B cell (primary cell): ENCODE measurements around the gene ABCC5. TPM values are rescaled to one million over a fixed set of nuclear protein-coding genes. Genes with fewer than 3 reads are reported as not detected.

ENCODE experiments used
- ATAC-seq: fragments of 200-7000 bp; cut with Tn5 transposase; one replicate; pipeline ENCODE4 v1.10.0; 2021; ENCODE audit warnings: low read depth, mild to moderate bottlenecking, moderate number of reproducible peaks, moderate library complexity
- CTCF ChIA-PET: fragments of 350-600 bp; sonication (Branson Sonifier 250); formaldehyde crosslinking; loops from one replicate; lab custom pipeline; 2021; ENCODE audit warnings: antibody characterized with exemption, inconsistent platforms; lab: Charles Lee
- POLR2A ChIA-PET: fragments of 350-600 bp; sonication (Branson Sonifier 250); formaldehyde crosslinking; loops from one replicate; lab custom pipeline; 2021; ENCODE audit warnings: antibody characterized with exemption; lab: Charles Lee
- DNase-seq: peaks from one replicate; pipeline ENCODE4 v3.0.0; 2013
- H2AFZ ChIP-seq: 2 replicates; pipeline ENCODE4 v1.6.1; 2012; ENCODE audit warnings: mild to moderate bottlenecking, low read depth, low read length; ENCODE audit not compliant: insufficient read depth, poor library complexity, severe bottlenecking
- H3K27ac ChIP-seq, 2 donors: 1 replicate in 1 of 2; 2 replicates in 1 of 2; pipeline ENCODE4 v1.5.1; 2012 to 2013; ENCODE audit warnings: low read length in 2 of 2, mild to moderate bottlenecking in 2 of 2, moderate library complexity in 1 of 2
- H3K27me3 ChIP-seq, 4 experiments: fragments of 200-600 bp in 1 of 4; sonication (generic) in 1 of 4; replicated peaks in 1 of 4; 1 replicate in 2 of 4; 2 replicates in 2 of 4; pipeline versions ENCODE4 v1.6.1 to v1.7.0; 2013 to 2016; ENCODE audit warnings: low read length in 3 of 4, mild to moderate bottlenecking in 2 of 4, mixed read lengths in 1 of 4, moderate library complexity in 1 of 4; ENCODE audit not compliant: insufficient read depth in 4 of 4, control insufficient read depth in 3 of 4; ENCODE audit errors: control extremely low read depth in 1 of 4
- H3K36me3 ChIP-seq, 2 experiments: replicated peaks in 1 of 2; 1 replicate in 1 of 2; 2 replicates in 1 of 2; pipeline versions ENCODE4 v1.6.1 to v1.7.1; 2013; ENCODE audit warnings: low read length in 1 of 2; ENCODE audit not compliant: insufficient read depth in 2 of 2, control insufficient read depth in 1 of 2; ENCODE audit errors: control extremely low read depth in 1 of 2, extremely low read depth in 1 of 2
- H3K4me1 ChIP-seq, 2 donors: fragments of 200-600 bp in 1 of 2; sonication (generic) in 1 of 2; 1 replicate in 1 of 2; 2 replicates in 1 of 2; pipeline versions ENCODE4 v1.5.1 to v1.6.1; 2013 to 2017; ENCODE audit warnings: low read length in 2 of 2; ENCODE audit not compliant: control insufficient read depth in 2 of 2, insufficient read depth in 2 of 2
- H3K4me2 ChIP-seq: replicated peaks from 2 replicates; pipeline ENCODE3; 2012; ENCODE audit warnings: mild to moderate bottlenecking, low read depth, low read length; ENCODE audit not compliant: poor library complexity, severe bottlenecking
- H3K4me3 ChIP-seq, 5 experiments: fragments of 200-600 bp in 1 of 5; sonication (generic) in 1 of 5; 1 replicate in 3 of 5; 2 replicates in 2 of 5; pipeline versions ENCODE4 v1.5.1 to v1.7.0; 2011 to 2016; ENCODE audit warnings: low read length in 4 of 5, mild to moderate bottlenecking in 4 of 5, low read depth in 2 of 5, control low read depth in 1 of 5, moderate library complexity in 1 of 5; ENCODE audit not compliant: insufficient read depth in 1 of 5; ENCODE audit errors: control extremely low read depth in 1 of 5, extremely low read depth in 1 of 5
- H3K79me2 ChIP-seq: fragments of 200-600 bp; sonication (generic); one replicate; pipeline ENCODE4 v1.6.0; 2016; ENCODE audit warnings: low read length; ENCODE audit not compliant: control insufficient read depth, insufficient read depth
- H3K9ac ChIP-seq: fragments of 200-600 bp; sonication (generic); 2 replicates; pipeline ENCODE4 v1.6.1; 2017; ENCODE audit warnings: mild to moderate bottlenecking, low read length, moderate library complexity
- H3K9me3 ChIP-seq, 3 donors: one replicate each; pipeline versions ENCODE4 v1.6.1 to v1.7.1; 2013; ENCODE audit warnings: low read length in 2 of 3; ENCODE audit not compliant: control insufficient read depth in 2 of 3, insufficient read depth in 1 of 3; ENCODE audit errors: control extremely low read depth in 1 of 3
- H4K20me1 ChIP-seq: 2 replicates; pipeline ENCODE4 v1.6.0; 2012; ENCODE audit warnings: mild to moderate bottlenecking, low read length; ENCODE audit not compliant: insufficient read depth, control insufficient read depth, poor library complexity, severe bottlenecking
- H3K27ac Mint-ChIP-seq: one replicate; pipeline ENCODE4 v1.8.0; 2021; ENCODE audit warnings: mixed read lengths
- H3K27me3 Mint-ChIP-seq: one replicate; pipeline ENCODE4 v1.8.0; 2021; ENCODE audit warnings: mixed read lengths
- H3K4me1 Mint-ChIP-seq: one replicate; pipeline ENCODE4 v1.8.0; 2021; ENCODE audit warnings: mixed read lengths
- H3K4me3 Mint-ChIP-seq: one replicate; pipeline ENCODE4 v1.8.0; 2021; ENCODE audit warnings: mixed read lengths
- H3K9me3 Mint-ChIP-seq: one replicate; pipeline ENCODE4 v1.8.0; 2022; ENCODE audit warnings: mixed read lengths; ENCODE audit not compliant: insufficient read depth
- CTCF ChIP-seq: fragments of 200-600 bp; IDR thresholded peaks from one replicate; pipeline ENCODE4 v1.8.0; 2022; ENCODE audit warnings: antibody characterized with exemption, mild to moderate bottlenecking
- EZH2 ChIP-seq: IDR thresholded peaks from 2 replicates; pipeline ENCODE4 v1.6.1; 2012; ENCODE audit warnings: borderline replicate concordance, low read depth, mild to moderate bottlenecking, moderate library complexity, low read length; ENCODE audit not compliant: insufficient read depth, poor library complexity, severe bottlenecking
- WGBS: methylation state at CpG from one replicate; pipeline ENCODE4 v1.1.5; 2013; ENCODE audit warnings: missing lambda C conversion rate; ENCODE audit not compliant: insufficient coverage; 5-methylcytosine and 5-hydroxymethylcytosine counted together
- intact Hi-C: fragments of 100-400 bp; cut with micrococcal nuclease; formaldehyde crosslinking; loops from one replicate; pipeline ENCODE4 v1.10.0; 2022
- polyA plus RNA-seq: library from polyadenylated mRNA; depleted of rRNA; stranded (reverse); fragments of >200 nt; gene quantifications from 2 replicates; pipeline ENCODE4 v1.2.3, GENCODE V29; 2012
- total RNA-seq, 2 donors: library from RNA; stranded (reverse); fragments of 120-200 nt in 1 of 2; gene quantifications; 1 replicate in 1 of 2; 2 replicates in 1 of 2; pipeline versions ENCODE4 v1.2.3 to v1.2.4, GENCODE V29; 2013 to 2022

Gene ABCC5
- total and polyA plus RNA-seq, 2 donors (not counting 1 experiment from before 2014, with no cell fraction given): 13.4 to 29.5 TPM

GRCh38 chr3:183931881-183932280, 85.8 kb downstream of the ABCC5 start:
- DNase-seq: no peak
- WGBS: 94% methylated on average over 2 of the region's 2 CpGs
- Mint-ChIP-seq H3K27me3 (no peaks in the 10 kb centered on the region), H3K4me3 (no peak overlapping the region), H3K9me3 (no peaks in the 10 kb centered on the region), H3K27ac (no peak overlapping the region), H3K4me1 (no peaks in the 10 kb centered on the region)
- ATAC-seq: no peak
- Histone ChIP-seq H3K36me3 (peaks cover 0 to 4% of the 10 kb centered on the region in 2 experiments), H4K20me1 (no peaks in the 10 kb centered on the region), H3K4me2 (no peak overlapping the region), H3K27ac (no peak overlapping the region), H3K4me1 (no peaks in the 10 kb centered on the region), H3K27me3 (no peaks in the 10 kb centered on the region), H3K79me2 (no peaks in the 10 kb centered on the region), H3K4me3 (no peak overlapping the region), H3K9me3 (peaks cover 0 to 3% (median 0%) of the 10 kb centered on the region in 3 donors), H2AFZ (no peak overlapping the region), H3K9ac (no peak overlapping the region)
- intact Hi-C loops: no loop called here
- TF ChIP-seq EZH2 (no peak), CTCF (no peak)
- CTCF ChIA-PET: no interaction called here
- POLR2A ChIA-PET: no interaction called here

- ATAC-seq: no peak
- Histone ChIP-seq H4K20me1 (no peaks in the 10 kb centered on the region), H2AFZ (no peak overlapping the region), H3K9me3 (peaks cover 0 to 3% (median 0%) of the 10 kb centered on the region in 3 donors), H3K4me2 (no peak overlapping the region), H3K9ac (no peak overlapping the region), H3K4me1 (no peaks in the 10 kb centered on the region), H3K27me3 (no peaks in the 10 kb centered on the region), H3K79me2 (no peaks in the 10 kb centered on the region), H3K27ac (no peak overlapping the region), H3K36me3 (peaks cover 0 to 7% of the 10 kb centered on the region in 2 experiments), H3K4me3 (no peak overlapping the region)
- TF ChIP-seq EZH2 (no peak), CTCF (no peak)
- ChIA-PET CTCF (interaction anchor here (0.8 kb wide), 1 partner anchor 11 kb away, joined by 3 read pairs; no protein-coding TSS in a partner anchor), POLR2A (no interaction called here)
- 97% methylated on average over 8 of the region's 10 CpGs for WGBS
- H3K4me3 Mint-ChIP-seq: no peak overlapping the region
- H3K27me3 Mint-ChIP-seq: no peaks in the 10 kb centered on the region
- DNase-seq: no peak
- no peaks in the 10 kb centered on the region for H3K9me3 Mint-ChIP-seq
- intact Hi-C loops: no loop called here
- no peaks in the 10 kb centered on the region for H3K4me1 Mint-ChIP-seq
- no peak overlapping the region for H3K27ac Mint-ChIP-seq
Measured at GRCh38 chr3:183930086-183930485, 87.6 kb downstream of the ABCC5 start.
